Neuronal stem cell (in vitro differentiated cells): ENCODE results near the gene ANKRD65.

Experiments used
- DNase-seq: peaks from one replicate; pipeline ENCODE4 v3.0.0-alpha.2; 2013; ENCODE audit warnings: low spot score
- H2AFZ ChIP-seq: one replicate; pipeline ENCODE4 v1.6.1; 2013; ENCODE audit warnings: mild to moderate bottlenecking, low read length, inconsistent platforms
- H2AK5ac ChIP-seq: 2 replicates; pipeline ENCODE4 v1.6.1; 2013; ENCODE audit warnings: low read depth, mild to moderate bottlenecking, inconsistent platforms, low read length, moderate library complexity, mixed read lengths
- H2BK120ac ChIP-seq: 2 replicates; pipeline ENCODE4 v1.6.1; 2013; ENCODE audit warnings: low read depth, mild to moderate bottlenecking, inconsistent platforms, low read length, moderate library complexity, mixed read lengths
- H2BK12ac ChIP-seq: one replicate; pipeline ENCODE4 v1.6.1; 2013; ENCODE audit warnings: low read length, inconsistent platforms
- H2BK15ac ChIP-seq: 2 replicates; pipeline ENCODE4 v1.6.1; 2013; ENCODE audit warnings: mild to moderate bottlenecking, low read length, inconsistent platforms, mixed read lengths
- H2BK5ac ChIP-seq: one replicate; pipeline ENCODE4 v1.6.1; 2013; ENCODE audit warnings: inconsistent platforms, mild to moderate bottlenecking, low read length, moderate library complexity
- H3K14ac ChIP-seq: one replicate; pipeline ENCODE4 v1.6.1; 2013; ENCODE audit warnings: low read length, inconsistent platforms
- H3K18ac ChIP-seq: 2 replicates; pipeline ENCODE4 v1.6.1; 2013; ENCODE audit warnings: low read length, inconsistent platforms
- H3K23ac ChIP-seq: 2 replicates; pipeline ENCODE4 v1.6.1; 2013; ENCODE audit warnings: low read depth, mild to moderate bottlenecking, mixed read lengths, low read length, inconsistent platforms; ENCODE audit not compliant: poor library complexity
- H3K27ac ChIP-seq: replicated peaks from 3 replicates; pipeline ENCODE4 v1.5.1; 2013; ENCODE audit warnings: low read length, inconsistent platforms
- H3K27me3 ChIP-seq, 3 experiments: 2 replicates each; pipeline ENCODE4 v1.6.1; 2013; ENCODE audit warnings: low read length in 3 of 3, mild to moderate bottlenecking in 2 of 3, inconsistent platforms in 1 of 3, low read depth in 1 of 3, mixed read lengths in 1 of 3, moderate library complexity in 1 of 3; ENCODE audit not compliant: control insufficient read depth in 3 of 3, insufficient read depth in 3 of 3
- H3K36me3 ChIP-seq, 2 donors: replicated peaks in 1 of 2; 2 replicates each; pipeline ENCODE4 v1.6.1; 2013; ENCODE audit warnings: low read length in 2 of 2; ENCODE audit not compliant: control insufficient read depth in 2 of 2, insufficient read depth in 2 of 2
- H3K4ac ChIP-seq: 2 replicates; pipeline ENCODE4 v1.6.1; 2013; ENCODE audit warnings: inconsistent platforms, mild to moderate bottlenecking, low read length, moderate library complexity
- H3K4me1 ChIP-seq, 2 donors: 1 replicate in 1 of 2; 2 replicates in 1 of 2; pipeline ENCODE4 v1.6.1; 2013; ENCODE audit warnings: low read length in 2 of 2, low read depth in 1 of 2; ENCODE audit not compliant: control insufficient read depth in 2 of 2, insufficient read depth in 1 of 2
- H3K4me2 ChIP-seq: one replicate; pipeline ENCODE4 v1.6.1; 2013; ENCODE audit warnings: mild to moderate bottlenecking, low read length, inconsistent platforms; ENCODE audit not compliant: insufficient read depth, poor library complexity, severe bottlenecking
- H3K4me3 ChIP-seq, 2 donors: 2 replicates each; pipeline ENCODE4 v1.5.1; 2013; ENCODE audit warnings: low read length in 2 of 2, mild to moderate bottlenecking in 2 of 2, inconsistent platforms in 1 of 2, moderate library complexity in 1 of 2
- H3K79me1 ChIP-seq: one replicate; pipeline ENCODE4 v1.6.1; 2013; ENCODE audit warnings: low read depth, mild to moderate bottlenecking, inconsistent platforms, low read length, moderate library complexity
- H3K9ac ChIP-seq: one replicate; pipeline ENCODE4 v1.6.1; 2013; ENCODE audit warnings: mild to moderate bottlenecking, low read depth, low read length, inconsistent platforms; ENCODE audit not compliant: poor library complexity
- H3K9me3 ChIP-seq, 2 donors: replicated peaks in 1 of 2; 2 replicates each; pipeline versions ENCODE3 to v1.6.1; 2013; ENCODE audit warnings: low read length in 2 of 2, mild to moderate bottlenecking in 2 of 2, inconsistent platforms in 1 of 2, low read depth in 1 of 2, mixed read lengths in 1 of 2, moderate library complexity in 1 of 2; ENCODE audit not compliant: control insufficient read depth in 2 of 2, insufficient read depth in 1 of 2
- H4K8ac ChIP-seq: one replicate; pipeline ENCODE4 v1.6.1; 2013; ENCODE audit warnings: low read depth, mild to moderate bottlenecking, inconsistent platforms, low read length, moderate library complexity
- H4K91ac ChIP-seq: one replicate; pipeline ENCODE4 v1.6.1; 2013; ENCODE audit warnings: low read length, low read depth, mild to moderate bottlenecking, inconsistent platforms; ENCODE audit not compliant: poor library complexity
- WGBS, 2 donors: extraction: QIAGEN DNeasy Blood & Tissue Kit; methylation state at CpG; one replicate each; pipeline ENCODE4 v1.1.7; 2013; ENCODE audit warnings: missing lambda C conversion rate in 2 of 2, mixed read lengths in 1 of 2; ENCODE audit not compliant: insufficient read length in 2 of 2, insufficient replicate concordance in 1 of 2; ENCODE audit errors: extremely low coverage in 2 of 2; 5-methylcytosine and 5-hydroxymethylcytosine counted together

ANKRD65 gene

DNA sequence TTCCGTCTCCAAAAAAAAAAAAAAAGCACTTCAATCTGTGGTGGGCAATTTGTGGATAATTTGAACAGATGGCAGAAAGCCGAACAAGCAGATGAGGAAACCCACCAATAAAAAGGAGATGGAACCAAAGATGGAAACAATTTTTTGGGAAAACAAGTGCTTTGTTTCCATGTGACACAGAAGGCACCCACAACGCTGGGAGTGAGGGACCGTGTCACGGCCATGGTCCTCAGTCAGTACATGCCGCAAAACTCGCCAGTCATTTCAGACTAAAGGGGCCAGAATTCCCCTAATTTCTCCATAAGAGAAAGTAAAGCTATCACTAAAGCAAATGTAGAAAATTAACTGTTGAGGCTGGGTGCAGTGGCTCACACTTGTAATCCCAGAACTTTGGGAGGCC is 27.0 kb downstream of the ANKRD65 start:
- H4K91ac ChIP-seq, result no peak overlapping the region
- no peak overlapping the region for H2AFZ ChIP-seq
- WGBS, 2 donors, result no CpG with 5 or more reads among the region's 7 CpGs
- no peak for DNase-seq
- no peak overlapping the region for H2BK15ac ChIP-seq
- H2AK5ac ChIP-seq, result no peak overlapping the region
- peaks cover 6 to 7% of the 10 kb centered on the region in 2 donors for H3K4me1 ChIP-seq
- peaks cover 57 to 91% of the 10 kb centered on the region in 2 donors for H3K36me3 ChIP-seq
- H3K9ac ChIP-seq, result no peak overlapping the region
- no peak overlapping the region for H2BK120ac ChIP-seq
- H3K4me2 ChIP-seq, result no peak overlapping the region
- peaks cover 18% of the 10 kb centered on the region for H3K79me1 ChIP-seq
- no peak overlapping the region for H2BK12ac ChIP-seq
- peaks cover 0 to 5% of the 10 kb centered on the region in 2 donors for H3K9me3 ChIP-seq
- H3K27ac ChIP-seq, result no peak overlapping the region
- no peak overlapping the region for H2BK5ac ChIP-seq
- no peak overlapping the region for H4K8ac ChIP-seq
- H3K14ac ChIP-seq, result no peak overlapping the region
- H3K4ac ChIP-seq, result no peak overlapping the region
- no peak overlapping the region for H3K18ac ChIP-seq
- no peaks in the 10 kb centered on the region for H3K27me3 ChIP-seq
- no peak overlapping the region for H3K23ac ChIP-seq
- H3K4me3 ChIP-seq, result no peak overlapping the region

DNA sequence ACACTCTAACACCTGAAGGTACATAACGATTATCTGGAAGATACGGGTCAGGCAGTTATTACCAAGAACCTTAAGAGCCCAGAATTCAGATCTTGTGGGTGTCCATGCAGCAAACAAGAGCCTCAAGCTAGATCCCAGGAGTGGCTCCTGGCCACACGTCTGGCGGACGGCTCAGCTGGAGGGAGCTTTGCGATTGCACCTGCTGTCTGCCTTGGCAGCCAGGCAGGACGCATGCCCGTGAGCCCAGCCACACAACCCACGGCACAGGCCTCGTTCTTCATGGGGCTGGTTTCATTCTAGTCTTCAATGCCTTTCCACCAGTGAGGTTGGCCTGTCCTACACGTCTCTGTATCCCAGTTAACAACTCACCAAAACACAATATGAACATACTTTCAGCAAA is 27.6 kb downstream of the ANKRD65 start:
- no peak for DNase-seq
- H3K4me1 ChIP-seq, result peaks cover 6% of the 10 kb centered on the region in 2 donors
- H3K4me3 ChIP-seq, result no peak overlapping the region
- no peak overlapping the region for H3K4me2 ChIP-seq
- H3K4ac ChIP-seq, result no peak overlapping the region
- no peak overlapping the region for H2BK15ac ChIP-seq
- H3K18ac ChIP-seq, result no peak overlapping the region
- H3K14ac ChIP-seq, result no peak overlapping the region
- peaks cover 0 to 5% of the 10 kb centered on the region in 2 donors for H3K9me3 ChIP-seq
- H2AFZ ChIP-seq, result no peak overlapping the region
- no CpG with 5 or more reads among the region's 11 CpGs for WGBS, 2 donors
- no peaks in the 10 kb centered on the region for H3K27me3 ChIP-seq
- H2AK5ac ChIP-seq, result no peak overlapping the region
- no peak overlapping the region for H4K8ac ChIP-seq
- H3K23ac ChIP-seq, result no peak overlapping the region
- H4K91ac ChIP-seq, result no peak overlapping the region
- no peak overlapping the region for H3K27ac ChIP-seq
- no peak overlapping the region for H2BK12ac ChIP-seq
- peak overlapping the region; percentile 7 for H3K9ac ChIP-seq
- peaks cover 57 to 97% of the 10 kb centered on the region in 2 donors for H3K36me3 ChIP-seq
- no peak overlapping the region for H2BK5ac ChIP-seq
- H3K79me1 ChIP-seq, result peaks cover 13% of the 10 kb centered on the region
- no peak overlapping the region for H2BK120ac ChIP-seq

DNA sequence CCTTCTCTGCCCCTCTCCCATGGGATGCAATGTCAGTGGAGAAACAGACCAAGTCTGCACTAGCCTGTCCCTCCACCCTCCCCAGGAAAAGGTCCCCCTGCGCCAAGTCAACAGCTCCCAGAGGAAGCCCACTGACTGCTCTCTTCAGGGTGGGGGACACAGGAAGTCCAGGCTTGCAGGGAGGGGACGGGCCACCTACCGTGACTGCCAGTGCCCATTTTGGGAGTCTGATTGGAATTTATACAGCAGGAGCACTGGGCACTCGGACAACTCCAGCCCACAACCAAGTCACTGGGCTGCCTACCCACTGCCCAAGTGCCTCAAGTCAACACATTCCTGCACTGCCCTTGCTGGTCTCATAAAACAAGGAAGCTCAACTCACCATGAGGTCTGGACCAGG is 28.1 kb downstream of the ANKRD65 start:
- H3K4ac ChIP-seq, result no peak overlapping the region
- no peak overlapping the region for H3K4me2 ChIP-seq
- peaks cover 0 to 5% of the 10 kb centered on the region in 2 donors for H3K9me3 ChIP-seq
- no peak overlapping the region for H3K23ac ChIP-seq
- H3K36me3 ChIP-seq, result peaks cover 58 to 97% of the 10 kb centered on the region in 2 donors
- H3K9ac ChIP-seq, result peak overlapping the region; percentile 7
- peaks cover 2 to 4% of the 10 kb centered on the region in 2 donors for H3K4me1 ChIP-seq
- H3K79me1 ChIP-seq, result peaks cover 10% of the 10 kb centered on the region
- no peak overlapping the region for H2BK15ac ChIP-seq
- no peak overlapping the region for H3K27ac ChIP-seq
- no peak overlapping the region for H3K4me3 ChIP-seq
- no peak overlapping the region for H3K18ac ChIP-seq
- H2AK5ac ChIP-seq, result no peak overlapping the region
- no peak overlapping the region for H2BK120ac ChIP-seq
- no peak overlapping the region for H2BK5ac ChIP-seq
- no peak overlapping the region for H4K8ac ChIP-seq
- no peak overlapping the region for H2BK12ac ChIP-seq
- H2AFZ ChIP-seq, result no peak overlapping the region
- no CpG with 5 or more reads among the region's 4 CpGs for WGBS, 2 donors
- no peak for DNase-seq
- no peak overlapping the region for H3K14ac ChIP-seq
- H3K27me3 ChIP-seq, result no peaks in the 10 kb centered on the region
- no peak overlapping the region for H4K91ac ChIP-seq

DNA sequence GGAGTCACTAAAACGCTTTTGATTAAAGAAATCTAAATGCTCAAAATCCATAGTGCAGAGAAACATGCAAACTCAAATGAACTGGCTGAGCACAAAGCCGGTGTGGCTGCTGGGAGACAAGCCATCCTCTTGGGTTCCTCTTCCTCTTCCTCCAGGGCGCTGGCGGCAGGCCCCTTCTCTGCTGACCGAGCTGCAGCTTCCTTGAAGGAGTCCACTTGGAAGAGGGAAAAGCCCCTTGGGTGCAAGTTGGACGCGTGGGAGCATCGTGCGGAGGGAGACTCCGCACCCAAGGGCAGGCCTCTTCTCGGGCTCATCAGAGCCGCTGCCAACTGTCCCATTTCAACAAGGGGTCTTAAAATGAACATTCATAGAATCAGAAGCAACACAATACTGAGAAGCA is 29.9 kb downstream of the ANKRD65 start:
- WGBS, 2 donors, result no CpG with 5 or more reads among the region's 12 CpGs
- no peak overlapping the region for H2BK12ac ChIP-seq
- H3K27ac ChIP-seq, result no peak overlapping the region
- peaks cover 0 to 5% of the 10 kb centered on the region in 2 donors for H3K9me3 ChIP-seq
- no peaks in the 10 kb centered on the region for H3K4me1 ChIP-seq
- no peak overlapping the region for H2AFZ ChIP-seq
- H3K79me1 ChIP-seq, result peaks cover 10% of the 10 kb centered on the region
- H4K91ac ChIP-seq, result no peak overlapping the region
- no peak for DNase-seq
- no peak overlapping the region for H3K4ac ChIP-seq
- H2BK15ac ChIP-seq, result no peak overlapping the region
- no peak overlapping the region for H3K4me3 ChIP-seq
- peak overlapping the region; percentile 90 for H4K8ac ChIP-seq
- H3K27me3 ChIP-seq, result no peaks in the 10 kb centered on the region
- H3K36me3 ChIP-seq, result peaks cover 64 to 98% of the 10 kb centered on the region in 2 donors
- no peak overlapping the region for H2BK5ac ChIP-seq
- H2AK5ac ChIP-seq, result no peak overlapping the region
- H3K9ac ChIP-seq, result no peak overlapping the region
- no peak overlapping the region for H3K18ac ChIP-seq
- no peak overlapping the region for H3K14ac ChIP-seq
- H3K23ac ChIP-seq, result no peak overlapping the region
- H2BK120ac ChIP-seq, result no peak overlapping the region
- no peak overlapping the region for H3K4me2 ChIP-seq
